Posterior cingulate gyrus (tissue), 11 donors: ENCODE results near the gene TP53.

Experiments
- DNase-seq, 10 donors: peaks; one replicate each; pipeline versions ENCODE4 v3.0.0 to v3.0.0-alpha.2; 2020 to 2021; ENCODE audit warnings: mixed read lengths in 3 of 10
- intact Hi-C: fragments of 100-400 bp; cut with DNase I; formaldehyde crosslinking; loops from one replicate; pipeline ENCODE4 v1.15.1; 2023

The TP53 gene

GRCh38 chr17:7687072-7687907, at the start of gene TP53:
TP53 (minus strand) TSS chr17:7687490; CDS start chr17:7676594, 10,896 bp downstream.
- intact Hi-C loops: loop anchor here (2.0 to 5.0 kb wide), 3 partner anchors 72 to 285 kb away; partner anchors contain the start of genes FXR2 and TMEM256
- peak; percentile 84 to 97 (median 90) for DNase-seq

GRCh38 chr17:7732981-7733539, 45.8 kb upstream of the TP53 start:
- peak in 1 of 10 donors; percentile 34 for DNase-seq
- intact Hi-C loops: no loop called here

- intact Hi-C loops: no loop called here
- no peak for DNase-seq
Measured at GRCh38 chr17:7729816-7730215, 42.5 kb upstream of the TP53 start.

GRCh38 chr17:7727886-7728285, 40.6 kb upstream of the TP53 start:
- DNase-seq: no peak
- intact Hi-C loops: no loop called here

GRCh38 chr17:7721612-7722011, 34.3 kb upstream of the TP53 start:
- peak in 1 of 10 donors; percentile 4 for DNase-seq
- intact Hi-C loops: no loop called here

GRCh38 chr17:7720125-7720524, 32.8 kb upstream of the TP53 start:
- intact Hi-C loops: no loop called here

GRCh38 chr17:7719661-7720060, 32.4 kb upstream of the TP53 start:
- intact Hi-C loops: no loop called here
- peak in 2 of 10 donors; percentile 33 to 64 for DNase-seq

More at GRCh38 chr17:7720125-7720524, 32.8 kb upstream of the TP53 start:
- peak in 2 of 10 donors; percentile 38 to 43 for DNase-seq

GRCh38 chr17:7717756-7718350, 30.6 kb upstream of the TP53 start:
- intact Hi-C loops: no loop called here
- peak in 8 of 10 donors; percentile 36 to 90 (median 52) for DNase-seq

GRCh38 chr17:7716901-7717755, 29.8 kb upstream of the TP53 start, which contains the start of gene DNAH2:
DNAH2 (plus strand) TSS chr17:7717744; CDS start chr17:7719735, 1,991 bp downstream.
- DNase-seq: peak; percentile 68 to 97 (median 81)
- intact Hi-C loops: no loop called here

- peak in 2 of 10 donors; percentile 64 to 83 for DNase-seq
- intact Hi-C loops: no loop called here
Measured at GRCh38 chr17:7715936-7716886, 28.9 kb upstream of the TP53 start.

GRCh38 chr17:7714721-7715594, 27.7 kb upstream of the TP53 start:
- peak in 2 of 10 donors; percentile 51 to 53 for DNase-seq
- intact Hi-C loops: no loop called here

- intact Hi-C loops: no loop called here
- peak in 2 of 10 donors; percentile 27 to 45 for DNase-seq
Measured at GRCh38 chr17:7713782-7714181, 26.5 kb upstream of the TP53 start.

- DNase-seq: peak in 3 of 10 donors; percentile 19 to 81 (median 77)
- intact Hi-C loops: no loop called here
Measured at GRCh38 chr17:7712111-7712771, 25.0 kb upstream of the TP53 start.

GRCh38 chr17:7711051-7711755, 23.9 kb upstream of the TP53 start:
- intact Hi-C loops: no loop called here
- DNase-seq: peak in 2 of 10 donors; percentile 5 to 39

GRCh38 chr17:7710301-7710700, 23.0 kb upstream of the TP53 start:
- intact Hi-C loops: no loop called here
- peak in 1 of 10 donors; percentile 68 for DNase-seq

- peak in 2 of 10 donors; percentile 53 to 69 for DNase-seq
- intact Hi-C loops: no loop called here
Measured at GRCh38 chr17:7709031-7709430, 21.7 kb upstream of the TP53 start.
